Sigmoid colon (tissue), 3 donors: ENCODE data around the gene LHX2.

Source experiments
- POLR2A ChIP-seq, 2 donors: fragments of 450-650 bp; IDR thresholded peaks; one replicate each; pipeline ENCODE4 v1.6.1; 2016; ENCODE audit warnings: antibody characterized with exemption in 2 of 2, mild to moderate bottlenecking in 2 of 2, moderate library complexity in 2 of 2
- TF ChIP-seq, protein P1 (sequence below), 4 experiments: fragments of 450-650 bp in 3 of 4; fragments of 200-600 bp in 1 of 4; IDR thresholded peaks; one replicate each; pipeline ENCODE4 v1.5.1; 2016 to 2019; ENCODE audit warnings: antibody characterized with exemption in 4 of 4, mild to moderate bottlenecking in 3 of 4, moderate library complexity in 2 of 4

DNA sequence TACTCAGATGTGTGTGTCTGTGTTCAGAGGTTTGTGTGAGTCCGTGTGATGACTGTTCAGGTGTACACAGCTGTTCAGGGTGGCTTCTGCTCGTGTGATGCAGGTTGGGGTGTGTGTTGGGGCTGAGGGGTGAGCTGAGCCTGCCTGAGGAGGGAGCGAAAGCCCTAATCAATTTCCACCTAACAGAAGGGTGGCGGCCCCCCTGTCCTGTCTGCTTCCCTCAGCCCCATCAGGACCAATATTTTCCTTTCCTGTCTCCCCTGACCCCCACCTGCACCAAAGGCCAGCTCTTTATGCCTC, 30.2 kb downstream of the LHX2 start:
- TF ChIP-seq, protein P1, sequence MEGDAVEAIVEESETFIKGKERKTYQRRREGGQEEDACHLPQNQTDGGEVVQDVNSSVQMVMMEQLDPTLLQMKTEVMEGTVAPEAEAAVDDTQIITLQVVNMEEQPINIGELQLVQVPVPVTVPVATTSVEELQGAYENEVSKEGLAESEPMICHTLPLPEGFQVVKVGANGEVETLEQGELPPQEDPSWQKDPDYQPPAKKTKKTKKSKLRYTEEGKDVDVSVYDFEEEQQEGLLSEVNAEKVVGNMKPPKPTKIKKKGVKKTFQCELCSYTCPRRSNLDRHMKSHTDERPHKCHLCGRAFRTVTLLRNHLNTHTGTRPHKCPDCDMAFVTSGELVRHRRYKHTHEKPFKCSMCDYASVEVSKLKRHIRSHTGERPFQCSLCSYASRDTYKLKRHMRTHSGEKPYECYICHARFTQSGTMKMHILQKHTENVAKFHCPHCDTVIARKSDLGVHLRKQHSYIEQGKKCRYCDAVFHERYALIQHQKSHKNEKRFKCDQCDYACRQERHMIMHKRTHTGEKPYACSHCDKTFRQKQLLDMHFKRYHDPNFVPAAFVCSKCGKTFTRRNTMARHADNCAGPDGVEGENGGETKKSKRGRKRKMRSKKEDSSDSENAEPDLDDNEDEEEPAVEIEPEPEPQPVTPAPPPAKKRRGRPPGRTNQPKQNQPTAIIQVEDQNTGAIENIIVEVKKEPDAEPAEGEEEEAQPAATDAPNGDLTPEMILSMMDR (IDR thresholded peaks at IDR 0.05): no peak
- no peak for TF ChIP-seq POLR2A (IDR thresholded peaks at IDR 0.05)
